Vagina (tissue), 2 donors: ENCODE data around the gene FBH1.

ENCODE experiments used
- POLR2A ChIP-seq, 2 donors: fragments of 450-650 bp; IDR thresholded peaks; one replicate each; pipeline ENCODE4 v1.6.1; 2017; ENCODE audit warnings: antibody characterized with exemption in 2 of 2, mild to moderate bottlenecking in 2 of 2, moderate library complexity in 2 of 2
- TF ChIP-seq, protein P1 (sequence below), 3 experiments: fragments of 450-650 bp in 2 of 3; fragments of 200-600 bp in 1 of 3; sonication (generic) in 1 of 3; IDR thresholded peaks; one replicate each; pipeline ENCODE4 v1.5.1; 2017 to 2019; ENCODE audit warnings: antibody characterized with exemption in 3 of 3, mild to moderate bottlenecking in 2 of 3, moderate library complexity in 2 of 3

DNA sequence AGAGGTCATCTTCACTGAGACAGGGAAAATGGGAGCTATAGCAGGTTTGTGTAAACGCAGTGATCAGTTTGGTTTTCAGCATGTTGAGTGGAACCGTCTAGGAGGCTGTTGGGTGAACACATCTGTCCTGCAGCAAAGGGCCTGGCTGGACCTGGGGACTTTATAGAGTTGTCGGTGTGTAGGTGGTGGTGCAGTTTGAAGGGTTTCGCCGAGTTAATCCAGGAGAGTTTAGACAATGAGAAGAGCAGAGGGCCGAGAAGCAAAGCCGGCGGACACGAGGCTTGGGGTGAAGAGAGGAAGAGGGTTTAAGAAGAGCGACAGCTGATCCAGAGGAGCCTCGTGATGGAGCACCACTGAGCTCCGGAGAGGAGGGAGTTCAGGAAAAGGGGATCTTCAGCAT is 48.2 kb downstream of the FBH1 start:
- TF ChIP-seq, protein P1, sequence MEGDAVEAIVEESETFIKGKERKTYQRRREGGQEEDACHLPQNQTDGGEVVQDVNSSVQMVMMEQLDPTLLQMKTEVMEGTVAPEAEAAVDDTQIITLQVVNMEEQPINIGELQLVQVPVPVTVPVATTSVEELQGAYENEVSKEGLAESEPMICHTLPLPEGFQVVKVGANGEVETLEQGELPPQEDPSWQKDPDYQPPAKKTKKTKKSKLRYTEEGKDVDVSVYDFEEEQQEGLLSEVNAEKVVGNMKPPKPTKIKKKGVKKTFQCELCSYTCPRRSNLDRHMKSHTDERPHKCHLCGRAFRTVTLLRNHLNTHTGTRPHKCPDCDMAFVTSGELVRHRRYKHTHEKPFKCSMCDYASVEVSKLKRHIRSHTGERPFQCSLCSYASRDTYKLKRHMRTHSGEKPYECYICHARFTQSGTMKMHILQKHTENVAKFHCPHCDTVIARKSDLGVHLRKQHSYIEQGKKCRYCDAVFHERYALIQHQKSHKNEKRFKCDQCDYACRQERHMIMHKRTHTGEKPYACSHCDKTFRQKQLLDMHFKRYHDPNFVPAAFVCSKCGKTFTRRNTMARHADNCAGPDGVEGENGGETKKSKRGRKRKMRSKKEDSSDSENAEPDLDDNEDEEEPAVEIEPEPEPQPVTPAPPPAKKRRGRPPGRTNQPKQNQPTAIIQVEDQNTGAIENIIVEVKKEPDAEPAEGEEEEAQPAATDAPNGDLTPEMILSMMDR (IDR thresholded peaks at IDR 0.05): no peak
- no peak for TF ChIP-seq POLR2A (IDR thresholded peaks at IDR 0.05)
